NCI-H1436 treated with DMSO at 0.1 percent for 48 hours (cell line): ENCODE measurements around the gene SGMS1.

ENCODE experiments used
- DNase-seq: peaks from one replicate; lab custom pipeline; 2025; lab: John Stamatoyannopoulos, UW

Gene SGMS1

DNA sequence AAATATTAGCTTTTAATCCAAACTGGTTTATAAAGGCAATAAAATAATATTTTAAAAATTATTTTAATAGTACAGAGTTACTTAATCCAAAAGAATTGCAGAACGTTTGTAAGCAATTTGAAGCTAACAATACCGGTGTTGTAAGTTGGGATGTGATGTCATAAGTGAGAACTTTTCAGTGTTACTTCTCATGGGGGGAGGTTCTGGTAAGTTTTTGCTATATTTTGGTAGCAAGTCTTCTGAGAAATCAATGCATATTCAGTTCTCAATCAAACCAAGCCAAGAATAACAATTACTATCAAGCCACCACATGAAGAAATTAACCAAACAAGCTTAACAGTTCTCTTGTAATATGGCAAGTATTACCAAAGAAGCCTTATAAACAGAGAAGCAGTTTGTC, 225.4 kb downstream of the SGMS1 start:
- no peak for DNase-seq

DNA sequence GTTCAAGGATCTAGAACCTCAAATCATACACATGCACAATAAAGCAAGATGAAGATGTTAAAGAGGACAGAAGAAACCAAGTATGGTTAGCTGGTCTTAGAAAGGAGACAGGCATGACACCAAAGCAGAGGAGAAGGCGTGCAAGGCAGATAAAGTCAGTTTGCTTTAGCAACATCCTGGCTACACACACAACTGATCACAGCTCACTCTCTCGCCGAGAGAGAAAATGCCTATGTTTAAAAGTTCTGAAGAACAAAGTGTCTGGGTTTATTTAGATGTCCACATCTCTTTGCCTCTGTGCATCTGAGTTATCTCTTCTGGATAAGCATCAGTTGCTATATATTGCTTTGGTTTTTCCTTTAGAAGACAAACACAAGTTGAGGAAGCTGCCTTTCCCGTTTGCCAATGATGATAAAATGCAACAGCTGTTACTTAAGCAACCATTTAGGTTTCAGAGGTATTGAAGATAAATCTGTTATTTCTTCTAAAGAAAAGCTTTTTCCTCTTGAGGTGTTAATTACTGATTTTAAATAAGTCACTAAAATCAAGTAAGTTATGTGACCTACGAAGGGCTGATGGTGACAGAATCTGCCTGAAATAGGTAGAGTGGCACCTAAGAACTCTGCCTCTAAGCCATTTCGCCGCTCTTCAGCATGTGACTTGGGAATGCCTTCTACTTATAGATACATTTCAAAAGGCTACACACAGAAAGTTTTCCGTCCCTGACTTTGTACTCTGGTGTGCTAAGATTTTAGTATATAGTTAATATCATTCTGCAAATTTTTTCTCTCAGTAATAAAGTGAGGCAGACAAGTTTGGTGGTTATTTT, 226.2 kb downstream of the SGMS1 start:
- no peak for DNase-seq

GRCh38 chr10:50396491-50397311, 227.1 kb downstream of the SGMS1 start:
- DNase-seq = no peak

DNA sequence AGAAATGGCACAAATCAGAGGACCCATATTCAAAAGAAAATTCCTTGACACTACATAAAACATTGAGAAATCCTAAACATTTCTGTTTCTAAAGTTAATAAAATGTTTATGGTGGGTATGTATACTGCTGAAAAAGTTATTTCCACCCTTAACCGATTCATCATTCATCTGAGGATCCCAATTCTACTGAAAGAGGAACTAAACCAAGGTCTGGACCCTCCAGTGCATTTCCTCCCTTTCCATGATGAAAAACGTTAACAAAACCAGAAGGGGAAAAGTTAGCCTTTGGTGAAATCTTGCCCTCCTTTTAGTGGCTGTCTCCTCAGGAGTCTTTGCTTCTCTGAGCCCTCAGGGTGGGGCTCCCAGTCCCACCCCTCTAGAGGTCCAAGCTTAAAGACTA, 227.9 kb downstream of the SGMS1 start:
- no peak for DNase-seq

DNA sequence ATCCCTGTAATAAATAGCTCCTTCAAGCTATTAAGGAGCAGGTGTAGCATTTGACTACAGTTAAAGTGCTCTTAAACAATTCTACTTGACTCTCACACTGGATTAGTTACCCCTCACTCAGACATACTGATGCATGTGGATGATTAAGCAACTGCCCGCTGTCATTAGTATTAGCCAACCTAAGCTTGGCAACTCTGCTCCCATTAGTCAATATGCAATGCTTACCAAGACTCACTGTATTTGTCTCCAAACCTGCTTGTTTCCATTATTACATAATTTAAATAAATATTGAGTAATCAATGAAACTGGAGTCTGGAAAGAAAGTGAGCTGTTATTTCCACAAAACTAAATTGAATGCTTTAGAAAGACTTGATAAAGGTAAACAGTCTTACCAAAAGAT, 228.5 kb downstream of the SGMS1 start:
- no peak for DNase-seq

- DNase-seq = no peak
Measured at GRCh38 chr10:50394832-50395231, 228.9 kb downstream of the SGMS1 start.

- no peak for DNase-seq
Measured at GRCh38 chr10:50393784-50394467, 229.8 kb downstream of the SGMS1 start.

- no peak for DNase-seq
Measured at GRCh38 chr10:50392966-50393718, 230.6 kb downstream of the SGMS1 start.

DNA sequence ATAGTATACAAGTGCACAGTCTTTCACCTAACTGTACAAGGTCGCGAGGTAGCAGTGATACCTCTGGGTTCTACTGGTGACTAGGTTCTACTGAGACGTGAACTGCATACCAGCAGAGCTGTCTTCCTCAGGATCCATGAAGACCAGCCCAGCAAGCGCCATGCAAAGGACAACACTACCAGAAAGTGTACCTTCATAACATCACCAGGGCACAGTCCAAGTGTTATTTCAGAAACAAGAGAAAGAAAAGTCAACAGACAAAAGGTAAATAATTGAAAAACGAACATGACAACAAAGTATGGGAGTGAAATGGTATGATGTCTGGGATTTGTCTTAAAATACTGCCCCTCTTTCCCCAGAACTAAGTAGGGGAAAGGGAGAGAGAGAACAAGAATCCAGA, 231.3 kb downstream of the SGMS1 start:
- DNase-seq = no peak

- no peak for DNase-seq
Measured at GRCh38 chr10:50390302-50390701, 233.5 kb downstream of the SGMS1 start.

DNA sequence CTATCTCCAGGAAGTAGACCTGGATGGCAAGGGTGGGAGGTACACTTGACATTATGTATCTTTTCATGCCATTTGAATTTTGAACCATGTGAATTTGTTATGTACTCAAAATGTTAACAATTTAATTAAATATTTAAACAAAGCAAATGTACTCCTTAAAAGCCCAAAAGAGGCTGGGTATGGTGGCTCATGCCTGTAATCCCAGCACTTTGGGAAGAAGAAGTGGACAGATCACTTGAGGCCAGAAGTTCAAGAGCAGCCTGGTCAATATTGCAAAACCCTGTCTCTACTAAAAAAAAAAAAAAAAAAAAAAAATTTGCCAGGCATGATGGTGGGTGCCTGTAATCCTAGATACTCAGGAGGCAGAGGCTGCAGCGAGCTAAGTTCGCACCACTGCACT, 235.6 kb downstream of the SGMS1 start:
- DNase-seq = no peak

GRCh38 chr10:50387732-50388073, 236.1 kb downstream of the SGMS1 start:
- DNase-seq = no peak

- DNase-seq = no peak
Measured at GRCh38 chr10:50387007-50387731, 236.6 kb downstream of the SGMS1 start.

DNA sequence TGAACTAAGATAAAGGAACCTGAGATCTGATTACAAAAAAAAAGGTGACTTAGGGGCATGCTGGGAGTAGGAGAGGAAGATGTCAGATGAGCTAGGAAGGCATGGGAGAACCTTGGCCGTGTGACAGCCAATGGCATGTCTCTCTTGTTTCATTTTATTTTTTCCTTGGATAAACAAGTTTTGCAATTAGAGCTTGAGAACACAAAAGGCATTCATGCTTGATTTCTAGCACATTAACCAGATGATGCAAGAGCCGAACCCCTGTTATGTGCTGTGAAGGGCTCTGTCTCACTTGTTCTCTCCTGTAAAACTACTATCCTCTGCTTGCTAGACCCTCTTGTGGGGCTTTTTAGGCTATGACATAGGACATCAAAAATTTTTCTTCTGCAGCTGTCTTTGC, 238.1 kb downstream of the SGMS1 start:
- peak; percentile 7 for DNase-seq

- no peak for DNase-seq
Measured at GRCh38 chr10:50384898-50385297, 238.9 kb downstream of the SGMS1 start.

DNA sequence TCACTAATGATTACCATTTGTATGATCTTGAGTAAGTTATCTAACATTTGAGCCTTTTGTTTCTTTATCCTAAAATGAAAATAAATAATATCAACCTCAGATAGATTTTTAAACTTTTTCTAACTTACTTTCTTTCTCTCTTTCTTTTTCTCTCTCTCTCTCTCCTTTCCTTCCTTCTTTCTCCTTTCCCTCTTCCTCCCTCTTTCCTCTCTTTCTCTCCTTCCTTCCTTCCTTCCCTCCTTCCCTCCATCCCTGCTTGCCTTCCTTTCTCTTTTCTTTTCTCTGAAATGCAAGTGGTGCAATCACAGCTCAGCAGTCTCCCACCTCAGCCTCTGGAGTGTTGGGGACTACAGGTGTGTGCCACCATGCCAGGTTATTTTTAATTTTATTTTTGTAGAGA, 239.5 kb downstream of the SGMS1 start:
- no peak for DNase-seq

DNA sequence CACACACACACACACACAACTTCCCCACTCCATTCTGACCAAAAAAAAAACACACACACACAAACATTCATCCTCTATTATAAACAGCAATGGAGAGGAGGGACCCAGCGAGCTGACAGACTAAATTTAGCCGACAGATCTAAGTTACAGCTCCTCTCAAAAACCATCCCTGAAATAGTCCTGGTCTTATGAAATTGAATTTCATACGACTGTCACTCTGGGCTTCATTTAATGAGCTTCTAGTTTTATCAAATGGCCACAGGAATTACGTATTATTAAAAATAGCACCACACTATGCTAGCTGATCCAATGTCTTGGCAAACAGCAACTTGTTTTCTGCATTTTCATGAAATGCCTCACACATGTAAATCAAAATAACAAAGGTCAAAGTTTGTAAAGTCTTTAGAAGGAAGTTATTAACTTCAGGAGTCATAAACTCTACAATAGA, 241.2 kb downstream of the SGMS1 start:
- no peak for DNase-seq

- no peak for DNase-seq
Measured at GRCh38 chr10:50381642-50382041, 242.1 kb downstream of the SGMS1 start.

DNA sequence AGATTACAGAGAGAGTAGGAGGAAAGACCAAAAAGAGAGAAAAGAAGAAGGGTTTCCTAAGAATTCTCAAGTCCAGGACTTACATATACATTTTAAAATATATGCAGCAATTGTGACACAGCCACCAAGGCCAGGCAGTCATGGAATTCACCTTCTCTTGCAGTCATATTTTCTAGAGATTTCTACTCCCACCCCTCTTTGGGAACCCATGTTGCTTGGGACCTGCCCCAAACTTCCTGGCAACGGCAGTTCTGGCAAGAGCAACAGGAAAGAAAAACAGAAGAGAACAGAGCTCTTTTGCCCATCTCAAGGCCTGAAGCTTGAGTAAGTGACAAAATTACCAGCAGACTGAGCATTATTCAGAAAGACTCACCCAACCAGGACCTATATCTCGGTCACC, 244.1 kb downstream of the SGMS1 start:
- DNase-seq = no peak

DNA sequence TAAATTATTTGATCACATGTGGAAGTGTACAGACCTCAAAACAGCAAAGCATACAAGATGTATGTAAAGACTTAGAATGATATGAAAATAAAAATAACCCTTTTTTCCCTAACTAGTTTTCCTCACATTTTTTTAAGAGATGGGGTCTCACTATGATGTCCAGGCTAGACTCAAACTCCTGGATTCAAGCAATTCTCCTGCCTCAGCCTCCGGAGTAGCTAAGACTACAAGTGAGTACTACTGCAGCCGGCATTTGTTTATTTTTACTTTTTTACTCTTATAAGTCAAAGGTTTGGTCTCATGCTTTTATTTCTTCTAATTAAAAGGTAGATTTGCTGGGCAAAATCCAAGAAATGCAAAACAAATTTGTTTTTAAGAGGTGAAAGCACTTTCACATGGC, 248.0 kb downstream of the SGMS1 start:
- no peak for DNase-seq

- DNase-seq = no peak
Measured at GRCh38 chr10:50375051-50375452, 248.7 kb downstream of the SGMS1 start.
